Uterus (tissue), 4 donors: Measurements from ENCODE around the gene TK2. TPM values are rescaled to one million over a fixed set of nuclear protein-coding genes. Genes with fewer than 3 reads are reported as not detected.

Experiments used
- DNase-seq, 2 donors: peaks; one replicate each; pipeline ENCODE4 v3.0.0-alpha.2; 2019 to 2020
- H3K27ac ChIP-seq, 2 donors: fragments of 200-600 bp; sonication (generic); 1 replicate in 1 of 2; 2 replicates in 1 of 2; pipeline ENCODE4 v1.5.1; 2016 to 2018
- H3K27me3 ChIP-seq, 2 donors: fragments of 200-600 bp; sonication (generic); one replicate each; pipeline ENCODE4 v1.5.1; 2018 to 2019; ENCODE audit warnings: control low read depth in 1 of 2
- H3K36me3 ChIP-seq, 2 donors: fragments of 200-600 bp; sonication (generic); one replicate each; pipeline ENCODE4 v1.5.1; 2019; ENCODE audit warnings: control low read depth in 1 of 2
- H3K4me1 ChIP-seq, 2 donors: fragments of 200-600 bp; sonication (generic); one replicate each; pipeline ENCODE4 v1.5.1; 2018 to 2019; ENCODE audit warnings: control low read depth in 1 of 2
- H3K4me3 ChIP-seq, 2 donors: fragments of 200-600 bp; sonication (generic); 1 replicate in 1 of 2; 2 replicates in 1 of 2; pipeline ENCODE4 v1.5.1; 2018 to 2019; ENCODE audit warnings: mild to moderate bottlenecking in 1 of 2
- H3K9me3 ChIP-seq, 2 donors: fragments of 200-600 bp; sonication (generic); one replicate each; pipeline ENCODE4 v1.5.1; 2019; ENCODE audit warnings: control low read depth in 1 of 2
- POLR2A ChIP-seq, 2 donors: fragments of 450-650 bp; IDR thresholded peaks; one replicate each; pipeline ENCODE4 v1.6.1; 2016; ENCODE audit warnings: antibody characterized with exemption in 2 of 2, mild to moderate bottlenecking in 1 of 2, moderate library complexity in 1 of 2
- intact Hi-C: fragments of 100-400 bp; cut with DNase I; formaldehyde crosslinking; loops from one replicate; pipeline ENCODE4 v1.15.1; 2023; ENCODE audit warnings: low total_unique reads
- small RNA-seq: library from RNA; depleted of rRNA; stranded (forward); fragments of <200 nt; gene quantifications from one replicate; pipeline ENCODE3, GENCODE V24; 2016
- total RNA-seq, 4 donors: library from RNA; depleted of rRNA in 3 of 4; stranded (reverse); fragments of >200 nt in 3 of 4; gene quantifications; one replicate each; pipeline versions ENCODE4 v1.1.0 to v1.2.4, GENCODE V29; 2014 to 2023
- TF ChIP-seq, protein P1 (sequence below), 4 experiments: fragments of 200-600 bp in 2 of 4; fragments of 450-650 bp in 2 of 4; sonication (generic) in 2 of 4; IDR thresholded peaks; one replicate each; pipeline ENCODE4 v1.5.1; 2016 to 2019; ENCODE audit warnings: antibody characterized with exemption in 4 of 4, mild to moderate bottlenecking in 2 of 4, moderate library complexity in 1 of 4
- donor health status: DM: yes; HTN: yes; CAD: no.

Gene TK2
- total RNA-seq, 4 donors from 2014 or later, result 13.6 to 52.6 (median 39.2) TPM

- no peak for DNase-seq
- Histone ChIP-seq H3K4me3 (no peak overlapping the region), H3K4me1 (no peaks in the 10 kb centered on the region), H3K9me3 (no peaks in the 10 kb centered on the region), H3K36me3 (no peaks in the 10 kb centered on the region), H3K27ac (no peak overlapping the region), H3K27me3 (no peaks in the 10 kb centered on the region)
- intact Hi-C loops, result no loop called here
- TF ChIP-seq, protein P1, sequence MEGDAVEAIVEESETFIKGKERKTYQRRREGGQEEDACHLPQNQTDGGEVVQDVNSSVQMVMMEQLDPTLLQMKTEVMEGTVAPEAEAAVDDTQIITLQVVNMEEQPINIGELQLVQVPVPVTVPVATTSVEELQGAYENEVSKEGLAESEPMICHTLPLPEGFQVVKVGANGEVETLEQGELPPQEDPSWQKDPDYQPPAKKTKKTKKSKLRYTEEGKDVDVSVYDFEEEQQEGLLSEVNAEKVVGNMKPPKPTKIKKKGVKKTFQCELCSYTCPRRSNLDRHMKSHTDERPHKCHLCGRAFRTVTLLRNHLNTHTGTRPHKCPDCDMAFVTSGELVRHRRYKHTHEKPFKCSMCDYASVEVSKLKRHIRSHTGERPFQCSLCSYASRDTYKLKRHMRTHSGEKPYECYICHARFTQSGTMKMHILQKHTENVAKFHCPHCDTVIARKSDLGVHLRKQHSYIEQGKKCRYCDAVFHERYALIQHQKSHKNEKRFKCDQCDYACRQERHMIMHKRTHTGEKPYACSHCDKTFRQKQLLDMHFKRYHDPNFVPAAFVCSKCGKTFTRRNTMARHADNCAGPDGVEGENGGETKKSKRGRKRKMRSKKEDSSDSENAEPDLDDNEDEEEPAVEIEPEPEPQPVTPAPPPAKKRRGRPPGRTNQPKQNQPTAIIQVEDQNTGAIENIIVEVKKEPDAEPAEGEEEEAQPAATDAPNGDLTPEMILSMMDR (IDR thresholded peaks at IDR 0.05), result no peak
- no peak for TF ChIP-seq POLR2A (IDR thresholded peaks at IDR 0.05)
Observed at GRCh38 chr16:66458853-66459252, 91.1 kb downstream of the TK2 start.

DNA sequence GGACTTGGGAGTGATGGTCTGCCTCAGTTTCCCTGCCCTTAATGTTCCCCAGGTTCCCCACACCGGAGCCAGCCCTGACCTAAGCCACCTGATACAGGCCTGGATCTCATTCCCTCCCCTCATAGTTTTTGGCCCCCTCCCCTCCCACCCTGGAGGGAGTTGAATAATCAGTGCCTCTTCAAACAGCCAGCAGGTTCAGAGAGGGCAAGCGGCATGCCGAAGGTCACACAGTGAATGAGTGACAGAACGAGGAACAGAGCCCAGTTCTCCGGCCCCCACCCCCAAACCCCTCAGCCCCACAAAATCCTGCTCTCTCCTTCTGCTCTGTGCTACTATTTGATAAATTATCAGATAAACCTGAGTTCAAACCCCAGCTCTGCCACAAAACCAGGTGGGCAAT is 91.6 kb downstream of the TK2 start:
- H3K27me3 ChIP-seq, result no peaks in the 10 kb centered on the region
- TF ChIP-seq POLR2A (IDR thresholded peaks at IDR 0.05), result no peak
- TF ChIP-seq, protein P1 (IDR thresholded peaks at IDR 0.05), result no peak
- no peaks in the 10 kb centered on the region for H3K36me3 ChIP-seq
- intact Hi-C loops, result no loop called here
- no peak overlapping the region for H3K4me3 ChIP-seq
- H3K9me3 ChIP-seq, result no peaks in the 10 kb centered on the region
- no peaks in the 10 kb centered on the region for H3K4me1 ChIP-seq
- no peak overlapping the region for H3K27ac ChIP-seq
- DNase-seq, result no peak

Small RNA genes within 50 kb of the gene (small RNA-seq; reads per million reads assigned to genes)
- not detected for gene CKLF-CMTM1

Other genes with a start within 250 kb of the TK2 start
- 100 to 1,000 TPM in 1 of 4 donors, 10 to 100 TPM in 3; 31.2 to 126 (median 70.6) TPM for gene CDH5, start 183.4 kb downstream of the TK2 start, total RNA-seq
- 1 to 10 TPM in 1 of 4 donors, under 1 TPM in 1, not detected in 2; 0.52 to 3.9 TPM for gene BEAN1, start 122.8 kb downstream of the TK2 start, total RNA-seq
- 100 to 1,000 TPM in 1 of 4 donors, 10 to 100 TPM in 3; 31.3 to 118 (median 68.6) TPM for gene CKLF, start 2.5 kb upstream of the TK2 start, total RNA-seq
- gene CMTM1, start 16.3 kb upstream of the TK2 start, total RNA-seq, result 1 to 10 TPM in 2 of 4 donors, not detected in 2; 5.0 to 5.3 TPM
- 1 to 10 TPM in 1 of 4 donors, not detected in 3; 1.2 TPM for gene CMTM2, start 29.3 kb upstream of the TK2 start, total RNA-seq
- 10 to 100 TPM; 42.6 to 67.9 (median 56.2) TPM for gene CMTM3, start 54.6 kb upstream of the TK2 start, total RNA-seq
- gene CMTM4, start 146.6 kb upstream of the TK2 start, total RNA-seq, result 10 to 100 TPM in 2 of 4 donors, 1 to 10 TPM in 2; 6.1 to 41.5 (median 15.1) TPM
- gene DYNC1LI2, start 201.5 kb upstream of the TK2 start, total RNA-seq, result 100 to 1,000 TPM; 109 to 279 (median 151) TPM